GM18517 (cell line): ENCODE results near the gene RPRD2.
"Not testable (repeated sequence)": the region's sequence is repeated elsewhere in the genome, so short reads cannot be mapped to it uniquely, and the experiment has no call there.

ENCODE experiments used
- ATAC-seq: cut with Tn5 transposase; IDR thresholded peaks from one replicate; pipeline ENCODE4 v1.9.1; 2021; ENCODE audit warnings: mild to moderate bottlenecking, moderate library complexity; ENCODE audit not compliant: unreplicated experiment

RPRD2 gene

DNA sequence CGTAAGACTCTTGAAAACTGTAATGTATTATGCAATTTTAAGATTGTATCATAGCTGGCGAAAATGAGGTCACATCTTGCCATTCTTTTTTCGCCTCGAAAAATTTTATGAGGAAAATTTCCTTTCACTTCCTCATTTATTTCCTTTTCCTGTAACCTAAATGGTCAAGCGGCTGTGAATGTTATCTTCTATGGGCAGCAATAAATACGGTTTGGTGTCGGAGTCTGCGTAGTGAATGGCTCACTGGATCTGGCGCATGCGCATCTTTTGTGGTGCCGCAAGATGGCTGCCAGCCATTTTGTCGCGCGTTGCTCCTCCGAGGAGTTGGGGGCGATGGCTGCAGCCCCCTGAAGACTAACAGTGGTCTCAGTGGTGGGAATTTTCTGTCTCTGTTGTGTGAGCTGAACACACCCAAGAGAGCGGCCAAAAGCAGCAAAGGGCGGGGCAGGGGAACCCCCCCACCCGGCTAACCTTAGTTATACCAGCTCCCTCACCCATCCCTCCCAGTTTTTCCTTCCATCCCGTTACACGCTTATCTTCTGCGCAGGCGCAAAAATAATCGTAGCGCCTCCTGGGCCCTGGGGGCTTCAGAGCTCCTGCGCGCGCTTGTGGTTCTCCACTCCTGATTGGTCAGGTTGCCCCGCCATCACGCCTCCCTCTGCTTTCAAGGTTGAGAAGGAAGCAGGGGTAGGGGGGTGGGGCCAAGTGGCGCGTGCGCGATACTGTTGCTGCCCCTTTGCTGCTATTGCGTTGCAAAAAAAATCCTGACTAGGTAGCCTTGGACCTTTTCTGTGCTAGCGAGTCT is at the start of gene RPRD2:
RPRD2 (plus strand) TSS at position 722 of the 805 bp plus-strand sequence. CDS start 568 bp downstream, outside the sequence.
- peak; percentile 80 for ATAC-seq

DNA sequence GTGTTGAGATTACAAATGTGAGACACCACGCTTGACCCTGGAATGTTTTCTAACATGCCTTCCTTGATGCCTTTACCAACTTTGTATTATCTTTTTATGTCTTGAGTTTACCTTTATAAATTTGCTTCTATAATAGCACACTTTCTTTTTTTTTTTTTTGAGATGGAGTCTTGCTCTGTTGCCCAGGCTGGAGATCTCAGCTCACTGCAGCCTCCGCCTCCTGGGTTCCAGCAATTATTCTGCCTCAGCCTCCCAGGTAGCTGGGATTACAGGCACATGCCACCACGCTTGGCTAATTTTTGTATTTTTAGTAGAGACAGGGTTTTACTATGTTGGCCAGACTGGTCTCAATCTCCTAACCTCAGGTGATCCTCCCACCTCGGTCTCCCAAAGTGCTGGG is 49.3 kb upstream of the RPRD2 start:
- not testable (repeated sequence) for ATAC-seq

DNA sequence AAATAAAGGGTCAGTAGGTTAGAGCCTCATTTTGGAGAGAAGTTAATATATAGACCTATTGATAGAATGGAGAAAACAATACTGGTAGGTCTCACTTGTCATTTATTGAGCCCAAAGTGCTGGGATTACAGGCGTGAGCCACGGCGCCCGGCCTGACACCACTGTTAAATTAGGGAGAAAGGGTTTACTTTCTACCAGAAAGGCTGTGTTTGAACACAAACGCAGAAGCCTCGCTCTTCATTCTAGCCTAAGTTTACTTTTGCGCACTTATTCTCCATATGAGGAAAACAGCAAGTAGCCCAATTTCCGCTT is 43.3 kb upstream of the RPRD2 start:
- no peak for ATAC-seq

DNA sequence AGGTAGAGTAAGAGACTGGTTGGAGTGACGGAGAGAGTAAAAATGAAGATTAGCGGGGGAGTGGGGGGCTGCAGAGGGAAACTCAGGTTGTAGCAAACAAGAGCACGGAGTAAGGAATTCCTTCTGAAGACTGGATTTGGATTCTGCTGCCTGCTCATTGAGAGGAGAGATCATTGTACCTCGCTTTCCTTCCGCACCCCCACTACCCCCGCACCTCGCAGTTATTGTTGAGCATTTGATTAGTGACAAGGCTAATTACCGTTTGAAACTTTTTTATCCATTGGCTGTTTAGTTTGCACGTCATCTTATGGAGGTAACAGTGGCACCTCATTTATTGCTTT is 42.2 kb upstream of the RPRD2 start:
- ATAC-seq, result no peak

DNA sequence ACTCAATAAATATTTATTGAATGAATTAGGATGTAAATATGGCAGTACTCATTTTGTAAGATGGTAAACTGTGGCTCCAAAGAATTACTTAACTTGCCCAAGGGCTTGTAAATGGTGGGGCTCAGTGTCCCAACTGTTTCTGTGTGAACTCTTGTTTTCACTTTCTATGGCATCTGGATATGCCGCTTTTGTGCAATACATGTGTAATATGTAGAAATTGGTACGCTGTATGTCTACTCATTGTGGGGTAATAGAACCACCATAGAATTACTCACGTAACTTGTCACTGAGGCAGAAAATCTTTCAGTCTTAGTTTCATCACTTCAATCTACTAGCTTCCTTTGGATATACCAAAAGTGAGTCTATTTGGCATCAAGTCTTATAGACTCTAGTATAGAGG is 41.6 kb upstream of the RPRD2 start:
- no peak for ATAC-seq

DNA sequence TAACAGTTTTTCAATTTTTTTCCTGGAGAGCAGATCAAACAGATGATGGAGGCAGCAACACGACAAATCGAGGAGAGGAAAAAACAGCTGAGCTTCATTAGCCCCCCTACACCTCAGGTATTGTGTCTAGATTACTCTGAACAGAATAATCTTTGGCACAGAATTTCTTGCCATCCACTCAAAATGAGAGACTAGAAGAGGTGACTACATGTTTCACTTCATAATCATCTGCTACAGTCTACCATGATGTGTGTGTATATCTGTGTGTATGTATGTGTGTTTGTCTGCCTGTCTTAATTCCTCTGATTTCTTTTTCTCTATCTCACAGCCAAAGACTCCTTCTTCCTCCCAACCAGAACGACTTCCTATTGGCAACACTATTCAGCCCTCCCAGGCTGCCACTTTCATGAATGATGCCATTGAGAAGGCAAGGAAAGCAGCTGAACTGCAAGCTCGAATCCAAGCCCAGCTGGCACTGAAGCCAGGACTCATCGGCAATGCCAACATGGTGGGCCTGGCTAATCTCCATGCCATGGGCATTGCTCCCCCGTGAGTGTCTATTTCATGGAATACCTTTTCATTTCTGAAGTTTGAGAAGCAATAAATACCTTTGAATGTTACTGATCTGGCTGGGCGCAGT is 31.2 kb upstream of the RPRD2 start:
- no peak for ATAC-seq

DNA sequence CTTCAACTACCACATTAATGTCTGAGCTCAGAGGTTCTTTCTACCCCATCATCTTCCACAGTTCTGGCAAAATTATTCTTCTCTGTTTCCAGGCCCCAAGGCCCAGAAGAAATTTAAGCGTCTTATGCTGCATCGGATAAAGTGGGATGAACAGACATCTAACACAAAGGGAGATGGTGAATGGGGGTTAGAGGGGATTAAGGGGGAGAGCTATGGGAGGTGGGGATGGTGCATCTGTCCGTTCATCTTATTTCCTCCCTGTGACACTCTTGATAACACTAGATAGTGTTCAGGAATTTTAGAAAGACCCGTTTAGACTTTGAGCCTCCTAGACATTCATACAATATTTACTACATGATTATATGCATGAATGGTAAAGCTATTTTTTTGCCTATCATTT is 17.6 kb upstream of the RPRD2 start:
- ATAC-seq, result no peak

DNA sequence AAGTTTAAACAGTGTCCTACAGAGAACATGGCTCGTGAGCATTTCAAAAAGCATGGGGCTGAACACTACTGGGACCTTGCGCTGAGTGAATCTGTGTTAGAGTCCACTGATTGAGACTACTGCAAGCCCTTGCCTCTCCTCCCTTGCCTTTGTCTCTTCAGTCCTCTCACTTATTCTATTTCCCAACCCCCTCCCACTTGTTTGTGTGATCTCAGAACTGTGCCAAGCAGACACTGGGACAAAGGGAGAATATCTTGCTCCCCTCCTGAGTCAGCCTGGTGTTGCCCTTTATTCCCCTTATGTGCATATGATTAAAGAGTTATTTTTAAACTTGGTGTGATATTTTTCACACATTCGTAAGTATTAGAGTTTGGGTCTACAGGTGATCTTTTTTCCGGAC is 11.1 kb upstream of the RPRD2 start:
- ATAC-seq, result no peak

DNA sequence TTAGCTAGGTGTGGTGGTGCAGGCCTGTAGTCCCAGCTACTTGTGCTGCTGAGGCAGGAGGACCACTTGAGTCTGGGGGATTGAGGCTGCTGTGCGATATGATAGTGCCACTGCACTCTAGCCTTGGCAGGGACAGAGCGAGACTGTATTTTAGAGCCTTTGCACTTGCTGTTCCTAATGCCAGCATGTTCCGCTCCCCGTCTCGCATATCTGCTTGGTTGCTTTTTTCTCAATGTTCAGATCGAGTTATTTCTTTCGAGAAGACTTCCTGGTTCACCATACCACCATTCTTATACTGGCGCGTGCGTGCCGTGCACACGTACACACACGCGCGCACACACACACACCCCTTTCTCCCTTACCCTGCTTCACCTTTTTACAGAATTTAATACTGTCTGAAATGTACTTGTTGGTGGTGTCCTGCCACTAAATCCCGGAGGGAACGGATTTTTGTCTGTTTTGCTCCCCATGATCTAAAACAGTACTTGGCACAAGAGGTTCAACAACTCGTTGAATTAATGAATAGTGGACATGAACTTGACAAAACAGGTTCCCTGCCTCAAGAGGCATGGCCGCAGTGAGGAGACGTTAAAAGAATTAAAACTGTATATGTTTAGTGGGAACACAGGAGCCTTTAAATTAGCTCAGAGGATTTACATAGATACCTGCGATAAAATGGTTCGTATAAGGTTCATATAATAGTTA is 1.1 kb upstream of the RPRD2 start:
- ATAC-seq, result no peak

DNA sequence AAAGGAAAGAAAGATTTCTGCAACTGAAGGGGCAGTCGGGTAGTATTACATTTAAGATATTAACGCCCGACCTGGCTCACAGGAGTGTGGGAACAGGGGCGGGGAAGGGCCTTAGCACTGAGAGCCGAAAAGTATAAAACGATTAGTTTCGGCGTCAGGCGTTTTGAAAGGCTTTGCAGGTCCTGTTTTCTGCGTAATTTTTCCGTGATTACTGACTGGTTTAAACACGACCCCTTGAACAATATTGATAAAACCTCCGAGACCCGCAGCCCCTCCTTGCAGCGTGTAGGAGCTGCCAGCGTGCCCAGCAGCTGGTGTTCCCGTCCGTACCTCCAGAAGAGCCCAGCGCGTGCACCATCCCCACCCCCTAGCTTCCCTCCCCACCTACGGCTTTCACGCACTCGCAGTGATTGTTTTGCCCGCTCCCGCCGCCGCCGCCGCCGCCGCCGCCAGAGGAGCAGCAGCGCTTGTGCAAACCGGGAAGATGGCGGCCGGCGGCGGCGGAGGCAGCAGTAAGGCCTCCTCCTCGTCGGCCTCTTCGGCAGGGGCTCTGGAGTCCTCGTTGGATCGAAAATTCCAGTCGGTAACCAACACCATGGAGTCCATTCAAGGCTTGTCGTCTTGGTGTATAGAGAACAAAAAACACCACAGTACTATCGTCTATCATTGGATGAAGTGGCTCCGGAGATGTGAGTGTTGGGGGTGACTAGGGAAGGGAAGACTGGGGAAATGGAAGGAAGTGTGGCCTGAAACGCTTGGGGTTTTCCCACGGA is 470 bp downstream of the RPRD2 start:
- peak; percentile 1 for ATAC-seq

DNA sequence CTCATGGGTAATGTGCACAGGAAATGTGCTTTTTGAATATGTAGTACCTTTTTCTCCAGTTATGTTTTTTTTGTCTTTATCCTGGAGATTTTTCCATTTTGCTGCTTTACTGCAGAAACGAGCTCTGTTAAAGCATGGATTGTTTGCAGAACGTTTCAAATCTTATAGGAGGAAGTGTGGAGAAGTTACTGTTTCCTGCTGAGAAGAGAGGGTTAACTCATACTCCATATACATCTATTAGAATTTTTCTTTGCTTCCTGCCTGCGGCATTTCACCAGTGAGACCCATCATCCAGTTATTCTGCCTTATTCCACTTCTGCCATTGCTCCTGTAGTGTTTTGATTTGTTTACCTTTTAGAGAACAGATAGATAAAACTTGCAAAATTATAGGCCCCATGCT is 2.0 kb downstream of the RPRD2 start:
- no peak for ATAC-seq

DNA sequence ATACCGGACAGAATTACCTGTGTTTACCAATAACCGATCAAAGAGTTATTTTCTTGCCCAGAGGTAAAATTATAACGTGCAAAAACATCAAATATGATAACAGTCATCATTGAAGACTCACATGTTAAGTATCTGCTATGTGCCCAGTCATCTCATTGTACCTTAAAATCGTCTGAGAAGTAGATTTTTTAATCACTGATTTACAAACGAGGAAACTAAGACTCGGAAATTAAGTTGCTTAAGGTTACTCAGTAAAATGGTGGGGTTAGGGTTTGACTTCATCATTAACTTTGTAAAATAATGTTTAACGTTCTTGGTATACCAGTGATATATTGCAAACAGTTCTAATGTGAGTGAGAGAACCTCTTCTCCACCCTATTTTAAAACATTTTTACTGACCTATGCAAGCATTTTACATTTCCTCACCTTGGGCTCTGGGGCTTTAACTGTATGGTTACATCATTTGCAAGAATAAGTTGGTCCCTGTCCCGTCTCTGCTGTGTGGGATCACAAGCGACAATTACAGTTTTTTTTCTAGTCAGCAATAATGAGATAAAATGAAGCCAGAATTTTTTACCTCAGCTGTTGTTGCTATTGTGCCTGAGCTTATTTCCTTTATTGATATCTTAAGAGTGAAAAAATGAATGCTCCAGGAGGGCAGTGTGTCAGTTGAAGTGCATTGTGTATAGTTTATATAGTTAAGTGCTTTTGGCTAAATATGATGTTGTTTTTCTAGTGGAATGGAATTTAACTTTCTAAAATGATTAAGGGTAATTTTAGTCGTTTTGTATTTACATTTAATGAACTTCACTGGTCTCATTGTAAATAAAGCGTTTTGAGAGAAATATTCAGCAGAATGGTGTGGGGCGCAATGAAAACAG is 2.7 kb downstream of the RPRD2 start:
- no peak for ATAC-seq

DNA sequence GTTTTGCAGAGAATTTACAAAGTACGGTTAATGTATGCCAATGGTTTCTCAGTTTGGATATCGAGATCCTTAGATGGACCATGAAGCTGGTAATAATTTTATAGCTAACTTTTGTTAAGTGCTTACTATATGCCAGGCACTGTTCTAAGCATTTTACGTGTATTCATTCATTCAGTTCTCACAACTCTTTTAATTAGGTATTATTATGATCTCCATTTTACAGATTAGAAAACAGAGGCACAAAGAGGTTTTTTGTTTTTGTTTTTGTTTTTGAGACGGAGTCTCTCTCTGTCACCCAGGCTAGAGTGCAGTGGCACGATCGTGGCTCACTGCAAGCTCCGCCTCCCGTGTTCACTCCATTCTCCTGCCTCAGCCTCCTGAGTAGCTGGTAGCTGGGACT is 7.2 kb downstream of the RPRD2 start:
- no peak for ATAC-seq

DNA sequence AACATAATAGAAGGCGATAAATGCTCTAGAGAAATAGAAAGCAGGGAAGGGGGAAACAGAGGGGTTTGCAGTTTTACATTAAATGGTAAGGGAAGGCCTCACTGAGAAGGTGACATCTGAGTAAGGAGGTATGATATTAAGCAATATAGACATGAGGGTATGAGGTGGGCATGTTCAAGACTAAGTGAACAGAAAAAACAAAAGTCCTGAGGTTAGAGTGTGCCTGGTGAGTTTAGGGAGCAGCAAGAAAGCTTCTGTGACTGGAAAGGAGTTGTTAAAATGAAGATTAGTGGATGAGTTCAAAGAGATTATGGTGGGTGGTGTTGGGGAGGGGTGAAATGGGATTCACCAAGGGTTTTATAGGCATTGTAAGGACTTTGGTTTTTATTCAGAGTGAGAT is 8.6 kb downstream of the RPRD2 start:
- ATAC-seq, result no peak

DNA sequence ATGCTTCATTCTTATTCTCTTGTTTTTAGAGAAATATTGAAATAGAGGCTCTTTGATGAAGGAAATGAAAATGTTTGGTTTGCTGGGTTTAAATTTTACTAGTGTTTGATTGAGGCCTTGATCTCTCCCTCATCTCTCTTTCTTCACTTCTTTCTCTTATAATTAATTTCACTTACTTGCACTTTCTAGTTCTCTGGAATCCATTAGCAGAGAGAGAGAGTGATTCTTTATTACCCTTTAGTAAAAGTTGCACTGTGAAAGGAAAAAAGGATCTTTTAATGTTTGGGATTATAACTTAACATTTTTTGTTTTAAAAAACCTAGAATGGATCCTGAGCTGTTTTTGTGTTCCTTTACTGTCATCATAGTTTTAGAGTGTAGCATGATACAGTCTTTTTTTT is 12.2 kb downstream of the RPRD2 start:
- no peak for ATAC-seq

DNA sequence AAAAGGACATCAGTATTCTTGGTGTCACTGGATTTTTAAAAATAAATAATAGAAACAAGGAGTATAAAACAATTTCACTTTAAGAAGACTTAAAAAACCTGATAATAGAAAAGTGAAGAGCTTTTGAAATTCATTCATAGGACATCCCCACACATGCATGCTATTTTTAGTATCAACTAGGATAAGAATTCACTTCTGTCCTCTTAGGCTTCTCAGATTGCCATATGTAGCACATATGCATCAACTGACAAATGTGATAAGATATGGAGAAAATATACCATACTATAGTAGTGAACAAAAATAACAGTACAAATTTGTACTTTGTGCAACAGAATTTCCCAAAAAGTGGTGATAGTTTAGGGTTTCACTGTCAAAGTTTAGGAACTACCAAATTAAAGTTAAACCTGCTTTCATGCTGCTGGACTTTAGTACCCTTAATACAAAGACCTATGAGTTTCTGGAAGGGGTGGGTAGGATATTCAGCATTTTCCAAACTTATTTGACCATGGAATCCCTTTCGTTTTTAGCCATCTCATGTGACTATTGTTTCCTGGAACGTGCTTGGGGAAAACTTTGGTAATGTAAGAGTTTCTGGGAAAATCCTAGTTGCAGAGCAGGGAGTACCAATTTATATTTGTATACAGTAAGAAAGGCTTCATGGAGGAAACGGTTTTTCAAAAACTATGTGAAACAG is 19.8 kb downstream of the RPRD2 start:
- no peak for ATAC-seq

DNA sequence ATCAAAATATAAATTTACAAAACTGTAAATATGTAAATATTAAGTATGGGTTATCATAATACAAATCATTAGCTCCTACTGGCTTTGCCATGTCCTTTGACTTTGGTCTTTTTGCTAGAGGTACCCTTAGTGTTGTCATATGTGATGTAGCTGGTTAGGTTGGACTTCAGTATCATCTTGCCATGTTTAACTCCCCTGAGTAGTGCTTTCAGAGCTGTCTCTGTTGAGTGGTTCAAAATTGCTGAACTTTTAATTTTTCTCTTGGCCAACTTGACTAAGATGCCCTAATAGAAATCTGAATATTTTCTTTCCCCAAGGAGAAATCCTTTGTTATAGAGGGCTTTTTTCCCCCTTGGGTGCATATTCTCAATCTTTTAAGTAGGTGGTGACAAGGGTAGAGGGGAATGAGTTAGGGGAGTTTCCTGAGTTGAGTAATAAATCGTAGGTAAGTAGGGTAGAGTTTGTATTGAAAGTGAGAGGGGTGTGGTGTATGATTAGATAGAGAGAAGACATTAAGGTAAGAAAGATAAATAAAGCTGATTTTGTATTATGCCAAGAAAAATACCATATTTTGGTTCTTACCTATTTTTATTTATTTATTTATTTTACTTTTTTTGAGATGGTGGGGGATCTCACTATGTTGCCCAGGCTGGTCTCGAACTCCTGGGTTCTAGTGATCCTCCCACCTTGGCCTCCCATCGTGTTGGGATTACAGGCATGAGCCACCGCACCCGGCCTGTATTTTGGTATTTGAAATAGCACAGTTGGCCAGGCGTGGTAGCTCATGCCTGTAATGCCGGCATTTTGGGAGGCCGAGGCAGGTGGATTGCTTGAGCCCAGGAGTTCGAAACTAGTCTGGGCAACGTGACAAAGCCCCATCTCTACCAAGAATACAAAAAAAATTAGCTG is 21.8 kb downstream of the RPRD2 start:
- ATAC-seq, result no peak

DNA sequence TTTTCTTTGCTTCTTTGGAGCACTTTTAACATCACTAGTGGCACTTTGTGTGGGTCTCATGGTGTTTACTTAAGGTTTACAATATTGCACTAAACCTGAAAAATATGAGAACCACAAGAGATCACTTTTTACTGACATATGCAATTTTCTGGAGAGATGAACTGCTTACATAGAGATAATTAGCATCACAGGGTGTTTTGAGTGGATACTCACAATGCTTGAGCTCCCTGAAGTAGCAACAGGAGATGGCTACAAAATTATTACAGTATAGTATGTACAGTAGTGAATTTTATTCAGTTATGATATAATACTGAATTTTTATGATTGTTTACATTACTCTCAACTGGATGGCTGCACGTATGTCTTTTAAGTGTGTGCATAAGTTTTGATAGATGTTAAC is 22.6 kb downstream of the RPRD2 start:
- no peak for ATAC-seq

DNA sequence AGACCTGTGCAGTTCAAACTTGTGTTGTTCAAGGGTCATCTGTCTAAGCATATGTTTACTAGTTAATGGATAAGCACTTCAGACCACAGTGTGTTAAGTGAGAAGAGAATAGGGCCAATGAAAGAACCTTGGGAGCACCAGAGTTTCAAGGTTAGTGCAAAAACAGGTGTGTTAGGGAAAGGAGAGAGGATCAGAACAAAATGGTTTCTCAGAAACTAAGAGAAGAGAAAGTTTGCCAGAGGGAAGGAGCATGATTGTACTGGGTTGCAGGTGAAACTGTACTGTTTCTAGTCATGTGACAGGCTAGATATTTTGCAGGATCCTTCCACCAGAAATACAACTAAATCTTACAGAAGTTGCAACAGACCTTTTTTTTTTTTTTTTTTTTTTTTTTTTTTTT is 23.3 kb downstream of the RPRD2 start:
- no peak for ATAC-seq
